ENCODE data around the gene INHBA.

- TF ChIP-seq CTCF (IDR thresholded peaks at IDR 0.05; ENCODE audit: low read depth, low read length, poor library complexity, severe bottlenecking) (no peak), EZH2phosphoT487 (IDR thresholded peaks at IDR 0.05; ENCODE audit: borderline replicate concordance, low read length) (no peak)
These were observed 48.0 kb upstream of the INHBA start for GRCh38 chr7:41750661-41751540.
